Measurements from ENCODE around the gene IL22.
"Not testable (repeated sequence)": the region's sequence is repeated elsewhere in the genome, so short reads cannot be mapped to it uniquely, and the experiment has no call there.

The IL22 gene

GRCh38 chr12:68235576-68235975 is 17.8 kb downstream of the IL22 start:
- no peak for DNase-seq (ENCODE audit: low read depth)

GRCh38 chr12:68234140-68234539 is 19.3 kb downstream of the IL22 start:
- no peak overlapping the region for H3K4me3 ChIP-seq (ENCODE audit: low read depth, low read length)
- no peak for DNase-seq (ENCODE audit: low read depth)

More at GRCh38 chr12:68235576-68235975, 17.8 kb downstream of the IL22 start:
- H3K4me3 ChIP-seq (ENCODE audit: low read depth, low read length) = no peak overlapping the region

GRCh38 chr12:68233498-68233897 is 19.9 kb downstream of the IL22 start:
- DNase-seq (ENCODE audit: low read depth) = no peak
- no peak overlapping the region for H3K4me3 ChIP-seq (ENCODE audit: low read depth, low read length)

GRCh38 chr12:68231691-68232090 is 21.7 kb downstream of the IL22 start:
- DNase-seq (ENCODE audit: low read depth) = no peak
- no peak overlapping the region for H3K4me3 ChIP-seq (ENCODE audit: low read depth, low read length)

- H3K4me3 ChIP-seq (ENCODE audit: low read depth, low read length) = no peak overlapping the region
- DNase-seq (ENCODE audit: low read depth) = no peak
Measured at GRCh38 chr12:68231229-68231628, 22.2 kb downstream of the IL22 start.

- no peak for DNase-seq (ENCODE audit: low read depth)
- no peak overlapping the region for H3K4me3 ChIP-seq (ENCODE audit: low read depth, low read length)
Measured at GRCh38 chr12:68229956-68230355, 23.4 kb downstream of the IL22 start.

- DNase-seq (ENCODE audit: low read depth) = no peak
- H3K4me3 ChIP-seq (ENCODE audit: low read depth, low read length) = no peak overlapping the region
Measured at GRCh38 chr12:68227356-68227755, 26.0 kb downstream of the IL22 start.

- no peak for DNase-seq (ENCODE audit: low read depth)
- no peak within 1 kb of the TSS for H3K4me3 ChIP-seq (ENCODE audit: low read depth, low read length)
Measured at GRCh38 chr12:68225576-68226476, 27.6 kb downstream of the IL22 start, which contains the start of gene IL26. TSS of gene IL26 (minus strand) at chr12:68225810. CDS start at chr12:68225756, 54 bp downstream.

- DNase-seq (ENCODE audit: low read depth) = no peak
- H3K4me3 ChIP-seq (ENCODE audit: low read depth, low read length) = no peak overlapping the region
Measured at GRCh38 chr12:68224613-68225285, 28.7 kb downstream of the IL22 start.

- peak; percentile 63 for DNase-seq (ENCODE audit: low read depth)
- H3K4me3 ChIP-seq (ENCODE audit: low read depth, low read length) = no peak overlapping the region
Measured at GRCh38 chr12:68223067-68223747, 30.2 kb downstream of the IL22 start.

GRCh38 chr12:68222326-68222725 is 31.1 kb downstream of the IL22 start:
- DNase-seq (ENCODE audit: low read depth) = no peak
- H3K4me3 ChIP-seq (ENCODE audit: low read depth, low read length) = peak overlapping the region; percentile 28

- H3K4me3 ChIP-seq (ENCODE audit: low read depth, low read length) = no peak overlapping the region
- DNase-seq (ENCODE audit: low read depth) = no peak
Measured at GRCh38 chr12:68221497-68221896, 31.9 kb downstream of the IL22 start.

- H3K4me3 ChIP-seq (ENCODE audit: low read depth, low read length) = no peak overlapping the region
- DNase-seq (ENCODE audit: low read depth) = no peak
Measured at GRCh38 chr12:68210875-68211274, 42.5 kb downstream of the IL22 start.

GRCh38 chr12:68209048-68209728 is 44.2 kb downstream of the IL22 start:
- not testable (repeated sequence) for DNase-seq (ENCODE audit: low read depth)

GRCh38 chr12:68207276-68207675 is 46.1 kb downstream of the IL22 start:
- H3K4me3 ChIP-seq (ENCODE audit: low read depth, low read length) = no peak overlapping the region
- DNase-seq (ENCODE audit: low read depth) = no peak

More at GRCh38 chr12:68209048-68209728, 44.2 kb downstream of the IL22 start:
- H3K4me3 ChIP-seq (ENCODE audit: low read depth, low read length) = not testable (repeated sequence)

- H3K4me3 ChIP-seq (ENCODE audit: low read depth, low read length) = no peak overlapping the region
- DNase-seq (ENCODE audit: low read depth) = no peak
Measured at GRCh38 chr12:68206446-68206845, 47.0 kb downstream of the IL22 start.

GRCh38 chr12:68203460-68203875 is 49.9 kb downstream of the IL22 start:
- H3K4me3 ChIP-seq (ENCODE audit: low read depth, low read length) = no peak overlapping the region
- no peak for DNase-seq (ENCODE audit: low read depth)

- H3K4me3 ChIP-seq (ENCODE audit: low read depth, low read length) = no peak overlapping the region
- DNase-seq (ENCODE audit: low read depth) = no peak
Measured at GRCh38 chr12:68200854-68201253, 52.5 kb downstream of the IL22 start.

- DNase-seq (ENCODE audit: low read depth) = no peak
- no peak overlapping the region for H3K4me3 ChIP-seq (ENCODE audit: low read depth, low read length)
Measured at GRCh38 chr12:68199127-68199526, 54.3 kb downstream of the IL22 start.
